Activated CD4-positive, alpha-beta T cell treated with anti-CD3 and anti-CD28 coated beads, Interleukin-10, Interleukin-2, amounts not matched to agents 100 ng/mL and 50 ng/mL, durations not matched to agents 16 hours and 8 hours (primary cell): ENCODE results near the gene PUM2.
"Not testable (repeated sequence)": the region's sequence is repeated elsewhere in the genome, so short reads cannot be mapped to it uniquely, and the experiment has no call there.

Source experiments
- DNase-seq: peaks from one replicate; pipeline ENCODE4 v3.0.0-alpha.2; 2020

PUM2 gene, protein sequence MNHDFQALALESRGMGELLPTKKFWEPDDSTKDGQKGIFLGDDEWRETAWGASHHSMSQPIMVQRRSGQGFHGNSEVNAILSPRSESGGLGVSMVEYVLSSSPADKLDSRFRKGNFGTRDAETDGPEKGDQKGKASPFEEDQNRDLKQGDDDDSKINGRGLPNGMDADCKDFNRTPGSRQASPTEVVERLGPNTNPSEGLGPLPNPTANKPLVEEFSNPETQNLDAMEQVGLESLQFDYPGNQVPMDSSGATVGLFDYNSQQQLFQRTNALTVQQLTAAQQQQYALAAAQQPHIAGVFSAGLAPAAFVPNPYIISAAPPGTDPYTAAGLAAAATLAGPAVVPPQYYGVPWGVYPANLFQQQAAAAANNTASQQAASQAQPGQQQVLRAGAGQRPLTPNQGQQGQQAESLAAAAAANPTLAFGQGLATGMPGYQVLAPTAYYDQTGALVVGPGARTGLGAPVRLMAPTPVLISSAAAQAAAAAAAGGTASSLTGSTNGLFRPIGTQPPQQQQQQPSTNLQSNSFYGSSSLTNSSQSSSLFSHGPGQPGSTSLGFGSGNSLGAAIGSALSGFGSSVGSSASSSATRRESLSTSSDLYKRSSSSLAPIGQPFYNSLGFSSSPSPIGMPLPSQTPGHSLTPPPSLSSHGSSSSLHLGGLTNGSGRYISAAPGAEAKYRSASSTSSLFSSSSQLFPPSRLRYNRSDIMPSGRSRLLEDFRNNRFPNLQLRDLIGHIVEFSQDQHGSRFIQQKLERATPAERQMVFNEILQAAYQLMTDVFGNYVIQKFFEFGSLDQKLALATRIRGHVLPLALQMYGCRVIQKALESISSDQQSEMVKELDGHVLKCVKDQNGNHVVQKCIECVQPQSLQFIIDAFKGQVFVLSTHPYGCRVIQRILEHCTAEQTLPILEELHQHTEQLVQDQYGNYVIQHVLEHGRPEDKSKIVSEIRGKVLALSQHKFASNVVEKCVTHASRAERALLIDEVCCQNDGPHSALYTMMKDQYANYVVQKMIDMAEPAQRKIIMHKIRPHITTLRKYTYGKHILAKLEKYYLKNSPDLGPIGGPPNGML

DNA sequence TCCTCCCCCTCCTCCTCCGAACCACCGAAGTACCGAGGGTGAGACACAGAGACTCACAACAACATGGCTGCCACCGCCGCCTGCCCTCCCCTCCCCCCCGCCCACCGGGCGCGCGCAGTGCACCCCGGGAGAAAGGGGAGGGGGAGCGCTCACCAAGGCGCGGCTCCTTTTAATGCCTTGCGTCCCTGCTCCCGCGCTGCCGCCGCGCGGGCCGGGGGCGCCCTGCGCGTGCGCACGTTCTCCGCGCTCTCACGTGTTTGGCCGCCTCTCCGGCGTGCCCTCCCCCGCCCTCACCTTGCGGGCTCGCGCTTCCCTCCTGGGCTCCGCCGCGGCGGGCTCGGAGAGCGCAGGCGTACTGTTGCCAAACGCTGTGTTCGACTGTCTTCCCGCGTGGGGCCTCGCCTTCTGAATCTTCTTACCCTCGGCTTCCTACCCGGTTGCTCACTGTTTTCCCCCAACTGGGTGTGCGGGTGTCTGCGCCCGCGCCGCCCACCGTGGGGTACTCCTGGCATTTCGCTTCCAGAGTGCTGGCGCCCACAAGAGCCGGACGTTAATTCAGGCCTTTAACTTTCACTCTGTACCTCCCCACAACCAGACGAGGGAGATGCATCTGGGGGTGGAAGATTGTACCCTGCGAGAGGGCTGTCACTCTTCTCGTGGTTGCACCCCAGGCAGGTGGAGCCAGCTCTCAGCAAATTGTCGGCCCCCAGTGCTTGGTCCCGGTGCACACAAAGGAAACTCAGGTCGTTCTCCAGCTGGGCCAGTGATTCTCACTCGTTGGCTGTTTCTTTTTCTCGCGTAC is at the start of gene PUM2:
Gene PUM2, minus strand, starts transcription at position 92 of the 802 bp plus-strand sequence. CDS start 23,484 bp downstream, outside the sequence.
- peak; percentile 98 for DNase-seq

DNA sequence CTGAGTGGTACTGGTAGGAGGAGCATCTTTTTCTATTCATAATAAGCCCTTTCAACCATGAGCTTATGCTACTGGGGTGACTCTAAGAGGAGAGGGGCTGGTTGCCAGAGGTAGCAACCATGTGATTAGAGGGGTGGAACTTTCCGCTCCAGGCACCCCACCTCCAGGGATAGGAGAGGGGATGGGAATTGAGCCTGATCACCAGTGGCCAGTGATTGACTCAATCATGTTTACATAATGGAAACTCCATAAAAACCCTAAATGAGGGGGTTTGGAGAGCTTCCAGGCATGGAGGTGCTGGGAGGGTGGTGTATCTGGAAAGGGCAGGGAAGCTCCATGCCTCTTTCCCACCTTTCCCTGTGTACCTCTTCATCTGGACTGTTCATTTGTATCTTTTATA is 49.7 kb upstream of the PUM2 start:
- DNase-seq, result no peak

DNA sequence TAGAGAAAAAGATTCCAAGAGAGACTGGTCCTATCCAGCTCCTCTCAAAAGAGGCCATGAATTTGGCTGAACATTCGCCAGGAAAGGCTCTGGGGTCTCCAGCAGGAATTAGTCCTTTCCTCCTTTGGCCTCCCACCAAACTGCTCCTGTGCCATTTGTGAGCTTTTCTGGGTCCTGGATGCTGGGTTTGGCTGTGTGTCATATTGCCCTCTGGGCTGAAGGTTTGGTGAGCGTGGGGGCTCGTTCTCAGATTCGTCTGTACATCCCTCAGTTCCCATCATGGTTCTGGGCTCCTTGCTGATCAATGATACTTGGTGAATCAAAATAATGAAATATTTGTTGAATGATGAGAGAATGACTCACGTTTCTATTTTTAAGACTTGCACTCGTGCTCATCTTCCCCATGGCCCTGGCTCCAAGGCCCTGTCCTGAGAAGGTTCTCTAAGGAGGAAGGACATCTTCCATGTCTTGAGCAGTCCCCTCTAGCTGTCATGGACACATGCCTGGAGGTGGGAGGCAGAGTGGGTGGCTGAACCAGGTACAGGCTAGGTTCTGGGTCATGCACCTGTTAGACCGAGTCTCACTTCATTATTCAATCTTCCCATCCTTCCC is 48.4 kb upstream of the PUM2 start:
- no peak for DNase-seq

DNA sequence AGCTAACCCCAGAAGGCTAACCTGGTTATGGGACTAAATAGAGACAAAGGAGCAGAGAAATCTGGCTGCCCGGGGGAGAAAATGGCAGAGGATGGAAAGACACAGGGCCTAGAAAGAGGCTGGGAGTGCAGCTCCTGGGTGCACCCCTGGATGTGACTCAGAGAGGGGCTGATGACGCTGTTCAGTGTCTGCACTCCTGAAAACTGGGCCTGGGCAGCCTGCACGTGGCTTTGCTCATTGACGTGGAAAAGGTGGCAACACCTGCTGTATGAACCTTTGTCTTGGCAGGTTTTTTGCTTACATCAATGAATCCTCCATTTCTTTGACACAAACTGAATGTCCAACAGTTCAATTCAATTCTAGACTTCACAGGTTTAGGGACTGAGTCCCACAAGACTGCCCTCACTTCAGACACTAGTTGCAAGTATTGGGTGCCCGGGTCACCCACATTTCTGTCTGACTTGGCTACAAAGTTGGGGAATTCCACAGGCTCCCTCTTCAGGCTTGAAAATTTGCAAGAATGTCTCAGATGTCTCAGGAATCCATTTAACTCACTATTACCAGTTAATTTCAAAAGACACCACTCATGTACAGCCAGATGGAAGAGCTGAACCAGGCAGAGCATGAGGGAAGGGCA is 47.3 kb upstream of the PUM2 start:
- DNase-seq, result no peak

DNA sequence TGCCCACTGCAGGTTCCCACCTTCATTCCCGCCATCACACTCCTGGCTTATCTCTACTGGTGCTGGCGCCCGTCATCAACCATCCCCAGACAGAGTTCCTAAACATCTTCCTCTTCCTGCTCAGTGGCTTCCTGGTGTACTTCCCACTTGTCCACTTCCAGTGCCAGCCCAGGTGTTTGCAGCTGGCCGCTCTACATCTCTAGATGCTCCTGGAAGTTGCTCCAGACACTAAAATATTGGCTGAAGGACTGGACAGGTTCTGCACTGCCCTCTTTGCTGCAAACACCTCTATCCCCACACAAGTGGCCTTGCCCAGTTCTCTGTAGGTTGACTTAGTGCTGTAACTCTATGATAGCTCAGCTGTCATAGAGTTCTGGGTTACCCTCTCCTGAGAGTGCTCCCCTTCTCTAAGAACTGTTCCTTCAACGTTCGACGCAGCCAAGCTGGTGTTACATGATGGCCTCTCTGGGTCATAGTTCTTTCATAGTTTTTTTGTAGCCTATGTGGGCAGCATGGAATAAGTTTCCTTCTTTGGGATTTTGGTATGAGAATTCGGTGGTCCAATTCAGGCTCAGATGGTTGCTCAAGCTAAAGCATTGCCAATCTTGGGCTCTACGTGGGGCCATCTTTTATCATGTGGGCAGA is 45.8 kb upstream of the PUM2 start:
- no peak for DNase-seq

DNA sequence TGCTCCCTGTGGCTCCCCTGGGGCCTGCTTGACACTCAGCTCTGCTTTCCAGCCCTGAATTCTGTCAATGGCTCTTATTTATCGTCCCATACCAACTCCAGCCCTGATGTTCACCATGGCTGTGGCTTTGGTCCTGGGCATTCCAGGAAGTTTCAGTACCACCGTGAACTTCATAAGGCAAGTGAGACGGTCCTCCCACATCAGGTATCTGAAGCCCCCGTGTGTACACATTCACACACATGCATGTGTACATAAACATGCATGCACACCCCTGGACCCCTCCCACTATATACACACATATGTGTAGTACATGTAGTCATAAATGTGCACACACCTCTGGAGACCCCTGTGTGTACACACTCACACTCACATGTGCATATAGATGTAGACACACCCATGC is 43.3 kb upstream of the PUM2 start:
- DNase-seq, result no peak

DNA sequence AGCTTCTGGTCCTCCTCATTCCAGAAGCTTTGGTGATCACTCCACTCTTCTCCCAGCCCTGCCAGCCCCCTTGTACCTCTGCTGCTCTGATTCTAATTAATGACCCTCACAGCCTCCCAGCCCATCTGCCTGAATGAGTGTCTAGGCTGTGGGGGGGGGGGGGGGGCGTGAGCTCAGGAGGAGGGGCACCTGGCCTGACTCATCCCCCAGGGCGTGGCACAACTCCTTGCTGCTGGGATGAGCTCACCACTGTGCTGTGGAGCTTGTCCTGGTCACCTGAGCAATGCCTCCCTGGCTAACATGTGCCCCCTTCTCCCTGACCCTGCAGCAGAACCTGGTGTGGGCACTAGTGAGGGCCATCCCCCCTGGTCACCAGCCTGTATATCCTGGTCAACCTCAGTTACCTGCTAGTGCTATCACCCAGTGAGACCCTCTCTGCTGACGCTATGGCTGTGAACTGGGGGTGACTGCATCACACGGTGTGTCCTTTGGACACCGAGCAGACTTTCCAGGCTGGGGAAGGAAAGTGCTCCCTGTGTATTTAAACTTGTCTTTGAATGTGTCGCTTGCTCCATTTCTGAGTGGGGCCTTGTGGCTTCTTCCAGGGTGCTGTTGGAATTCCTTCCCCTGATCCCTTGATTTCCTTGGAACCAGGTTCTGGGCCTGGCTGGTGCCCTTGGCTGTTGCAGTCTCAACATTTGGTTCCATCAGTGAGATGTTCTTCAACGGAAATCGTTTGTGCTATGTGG is 41.5 kb upstream of the PUM2 start:
- DNase-seq, result no peak

DNA sequence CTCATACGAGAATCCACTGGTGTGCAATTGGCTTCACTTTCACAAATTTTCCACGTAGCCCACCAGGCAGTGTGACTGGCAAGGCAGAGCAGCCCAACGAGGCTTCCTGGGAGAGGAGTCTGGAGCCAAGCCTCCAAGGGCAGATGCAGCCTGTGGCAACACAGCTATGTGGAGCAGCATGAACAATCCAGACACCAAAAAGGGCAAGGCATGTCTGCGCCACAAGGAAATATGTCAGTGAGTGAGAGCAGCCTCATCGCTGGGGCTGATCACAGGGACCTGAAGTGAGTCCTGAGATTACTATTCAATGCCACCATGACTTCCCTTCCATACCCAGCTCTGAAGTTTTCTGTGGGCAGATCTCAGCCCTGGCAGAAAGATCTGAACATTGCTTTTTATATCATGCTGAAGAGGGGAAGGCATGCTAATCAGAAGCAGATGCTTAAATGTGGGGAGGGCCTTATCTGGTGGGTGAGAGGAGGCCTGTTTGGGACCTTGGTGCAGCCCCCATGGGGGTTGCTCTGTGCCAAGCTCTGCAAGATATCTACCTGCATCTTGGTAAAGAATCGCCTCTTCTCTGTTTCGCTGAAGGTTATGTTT is 40.0 kb upstream of the PUM2 start:
- DNase-seq, result no peak

DNA sequence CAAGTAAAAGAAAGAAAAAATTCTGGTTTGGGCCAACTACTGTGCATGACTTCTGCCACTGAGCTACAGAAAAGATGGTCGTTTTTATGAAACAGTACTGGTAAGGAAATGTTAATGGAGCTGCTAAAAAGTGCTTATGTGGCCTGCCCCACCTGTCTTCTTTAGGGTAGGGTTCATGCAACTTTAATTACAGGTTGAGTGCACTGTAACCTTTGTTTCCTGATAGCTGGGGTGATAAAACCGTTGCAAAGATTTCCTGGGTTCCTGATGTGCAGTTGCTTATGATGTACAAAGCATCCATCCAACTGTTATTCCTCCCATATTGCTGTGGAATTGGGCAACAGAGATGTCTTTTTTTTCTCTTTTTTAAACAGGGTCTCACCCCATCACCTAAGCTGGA is 34.3 kb upstream of the PUM2 start:
- no peak for DNase-seq

DNA sequence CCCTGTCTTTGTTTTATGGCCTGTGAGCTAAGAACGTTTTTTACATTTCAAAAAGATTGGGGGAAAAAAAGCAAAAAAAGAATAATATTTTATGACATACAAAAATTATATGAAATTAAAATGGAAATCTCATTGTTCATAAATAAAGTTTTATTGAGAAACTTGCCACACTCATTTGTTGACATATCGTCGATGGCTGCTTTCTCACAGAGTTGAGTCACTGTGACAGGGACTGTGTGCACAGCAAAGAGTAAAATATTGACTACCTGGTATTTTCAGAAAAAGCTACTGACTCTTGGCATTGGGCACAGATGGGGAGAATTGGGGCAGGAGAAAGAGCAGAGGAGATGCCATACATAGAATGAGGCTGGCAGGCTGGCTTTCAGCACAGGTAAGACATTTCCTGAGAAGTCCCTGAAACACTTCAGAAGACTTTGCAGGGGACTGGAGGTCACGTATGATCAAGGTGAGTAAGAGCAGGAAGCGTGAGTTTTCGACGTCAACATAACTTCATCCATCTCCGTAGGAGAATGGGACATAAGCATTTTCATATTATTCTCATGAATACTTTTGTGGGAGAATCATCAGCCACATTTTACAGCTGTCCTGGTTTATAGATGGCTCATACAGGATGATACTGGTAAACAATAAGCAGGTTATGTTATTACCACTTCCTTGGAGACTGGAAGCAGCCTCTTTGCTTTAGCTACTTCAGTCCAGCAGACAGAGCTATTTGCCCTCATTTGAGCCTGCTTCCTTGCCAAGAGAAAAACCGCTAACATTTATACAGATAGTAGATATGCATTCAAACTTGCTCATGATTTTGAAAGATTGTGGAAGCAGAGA is 32.5 kb upstream of the PUM2 start:
- no peak for DNase-seq

DNA sequence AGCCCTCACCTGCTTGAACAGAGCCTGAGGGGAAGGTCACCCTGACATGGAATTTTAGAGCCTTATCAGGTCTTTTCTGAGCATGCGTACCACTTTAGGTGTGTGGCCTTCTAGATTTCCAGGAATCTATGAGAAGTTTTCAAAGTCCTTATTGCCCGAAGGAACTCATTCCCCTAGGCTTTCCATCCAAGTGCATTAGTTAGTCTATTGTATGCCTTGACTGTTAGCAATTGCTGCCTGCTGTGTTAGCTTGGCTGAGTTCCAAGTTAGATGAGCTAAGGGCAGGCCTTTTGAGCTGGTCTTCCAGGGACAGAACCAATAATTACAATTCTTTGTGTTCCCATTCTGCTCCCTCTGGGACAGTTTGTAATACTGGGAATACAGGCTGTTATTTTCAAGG is 30.8 kb upstream of the PUM2 start:
- DNase-seq, result no peak

DNA sequence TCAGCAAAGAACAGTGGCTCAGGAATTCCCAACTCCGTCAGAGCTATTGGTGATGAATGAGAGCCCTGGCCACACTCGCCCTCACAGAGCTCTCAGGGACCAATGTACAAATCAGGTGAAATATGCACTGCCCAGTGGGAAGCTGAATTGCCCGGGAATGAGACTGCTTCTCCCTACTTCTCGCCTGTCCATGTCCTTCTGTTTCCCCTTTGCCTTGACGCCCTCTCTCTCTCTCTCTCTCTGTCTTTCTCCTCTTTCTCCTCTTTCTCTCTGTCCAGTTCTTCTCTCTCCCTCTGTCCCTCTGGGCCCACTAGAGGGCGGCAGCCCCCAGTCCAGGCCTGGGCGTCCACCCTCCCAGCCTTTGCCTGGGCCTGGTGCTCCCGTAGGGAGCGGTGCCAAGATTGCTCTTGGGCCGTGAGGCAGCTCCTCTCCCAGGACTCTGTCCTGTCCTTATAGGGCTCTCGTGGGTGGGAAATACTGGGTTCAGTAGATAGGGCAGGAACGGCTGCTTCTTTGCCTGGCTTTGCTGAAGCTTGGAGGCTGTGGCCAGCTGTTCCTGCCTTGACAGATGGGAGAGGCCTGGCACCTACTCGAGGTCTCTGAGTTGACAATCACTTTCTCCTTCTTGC is 28.4 kb upstream of the PUM2 start:
- no peak for DNase-seq

DNA sequence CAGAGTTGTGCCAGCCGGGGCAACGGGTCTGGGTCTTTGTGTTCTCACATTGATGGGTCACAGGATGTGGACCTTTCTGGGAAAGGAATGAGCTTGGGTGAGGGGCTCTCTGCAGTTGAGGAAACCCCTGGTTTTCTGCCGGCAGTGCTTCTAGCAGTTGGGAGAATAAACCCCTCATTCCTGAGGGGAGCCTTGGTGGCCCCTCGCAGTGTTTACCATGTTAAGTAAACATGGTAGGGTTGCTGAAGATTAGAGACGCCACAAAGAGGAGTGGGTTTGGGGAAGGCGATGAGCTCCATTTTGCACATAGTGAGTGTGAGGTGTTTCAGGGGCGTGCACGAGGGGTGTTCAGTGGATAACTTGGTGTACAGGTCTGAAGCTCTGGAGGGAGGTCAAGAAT is 27.7 kb upstream of the PUM2 start:
- DNase-seq, result no peak

DNA sequence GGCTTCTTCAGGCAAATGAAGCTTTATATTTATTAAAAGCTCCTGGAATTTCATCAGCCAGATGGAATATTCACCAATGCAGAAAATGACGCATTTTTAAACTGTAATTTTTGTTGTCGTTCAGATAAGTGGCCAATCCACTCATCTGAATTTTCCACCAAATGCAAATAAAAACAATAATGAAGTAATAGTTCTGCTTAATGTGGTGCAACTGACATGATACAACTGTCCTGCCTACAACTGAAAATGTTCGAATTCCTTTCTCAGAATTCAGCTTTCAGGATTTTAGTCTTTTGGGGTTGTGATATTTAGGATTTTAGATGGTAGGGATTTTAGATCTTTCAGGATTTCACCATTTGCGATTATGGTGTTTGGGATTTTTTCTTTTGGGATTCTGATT is 27.1 kb upstream of the PUM2 start:
- no peak for DNase-seq

DNA sequence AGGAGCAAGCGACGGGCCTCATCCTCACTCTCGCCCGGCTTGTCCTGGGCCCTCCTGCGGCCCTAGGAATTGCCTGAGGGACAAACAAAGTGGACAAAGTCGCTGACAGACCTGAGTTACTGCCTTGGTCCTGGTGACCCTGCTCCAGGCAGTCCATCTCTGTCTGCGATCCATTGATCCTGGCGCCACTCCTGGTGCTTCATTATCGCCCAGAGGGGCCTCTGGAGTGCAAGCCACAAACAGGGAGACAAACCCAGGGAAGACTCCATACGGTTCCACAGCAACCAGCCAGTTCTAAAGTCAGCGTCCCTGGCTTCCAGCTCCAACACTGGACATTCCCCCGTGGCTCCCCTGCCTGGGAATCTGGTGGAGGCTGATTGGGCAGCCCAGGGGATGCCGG is 24.3 kb upstream of the PUM2 start:
- not testable (repeated sequence) for DNase-seq

DNA sequence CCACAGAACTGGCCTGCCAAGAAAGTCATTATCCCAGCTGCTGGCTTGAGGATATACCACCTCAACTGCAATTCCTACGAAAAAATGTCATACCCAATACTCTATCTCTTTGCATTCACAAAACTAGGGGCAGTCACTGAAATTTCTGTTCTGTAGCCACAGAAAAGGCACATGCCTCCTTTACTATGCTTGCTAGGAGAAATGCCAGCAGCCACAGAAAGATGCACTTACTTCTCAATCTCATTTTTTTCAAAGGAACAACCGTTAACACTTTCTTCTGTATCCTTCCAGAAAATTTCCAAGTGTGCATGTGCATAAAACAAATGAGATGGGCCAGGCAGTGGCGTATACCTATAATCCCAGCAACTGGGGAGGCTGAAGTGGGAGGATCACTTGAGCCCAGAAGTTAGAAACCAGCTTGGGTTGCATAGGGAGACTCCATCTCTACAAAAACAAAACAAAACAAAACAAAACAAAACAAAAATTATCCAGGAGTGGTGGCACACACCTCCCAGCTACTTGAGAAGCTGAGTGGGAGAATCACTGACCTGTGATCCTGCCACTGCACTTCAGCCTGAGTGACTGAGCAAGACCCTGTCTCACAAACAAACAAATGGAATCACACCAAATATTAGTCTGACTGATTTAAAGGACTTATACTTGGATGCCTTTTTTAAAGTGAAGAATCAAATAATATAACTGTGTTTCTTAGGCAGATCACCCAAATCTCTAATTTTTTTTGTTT is 22.4 kb upstream of the PUM2 start:
- no peak for DNase-seq

DNA sequence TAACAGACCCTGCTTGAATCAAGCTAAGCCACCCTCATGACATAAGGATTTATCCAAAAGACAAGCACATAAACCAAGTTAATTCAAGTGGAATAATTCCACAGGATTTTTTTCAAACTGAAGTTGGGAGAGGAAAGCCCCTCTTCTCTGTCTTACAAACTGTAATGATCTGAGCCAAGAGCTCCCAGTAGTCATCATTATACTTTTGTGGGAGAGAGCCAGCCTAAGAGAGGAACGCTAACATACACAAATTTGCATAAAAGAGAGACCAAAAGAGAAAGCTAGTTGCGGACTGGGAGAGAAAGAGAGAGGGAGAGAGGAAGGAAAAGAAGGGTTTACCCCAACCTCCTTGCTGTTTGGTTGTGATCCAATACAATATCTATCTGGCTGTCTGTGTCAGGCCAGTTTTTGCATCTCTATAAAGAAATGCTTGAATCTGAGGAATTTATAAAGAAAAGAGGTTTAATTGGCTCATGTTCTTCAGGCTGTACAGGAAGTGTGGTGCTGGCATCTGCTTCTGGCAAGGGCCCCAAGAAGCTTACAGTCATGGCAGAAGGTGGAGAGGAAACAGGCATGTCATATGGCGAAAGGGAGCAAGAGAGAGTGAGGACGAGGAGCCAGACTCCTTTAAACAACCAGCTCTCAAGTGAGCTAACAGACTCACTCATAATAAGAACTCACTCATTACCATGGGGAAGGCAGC is 20.8 kb upstream of the PUM2 start:
- DNase-seq, result no peak
